GM21529 (cell line): ENCODE measurements around the gene PCP2.

Experiments
- ATAC-seq: cut with Tn5 transposase; IDR thresholded peaks from one replicate; pipeline ENCODE4 v1.9.1; 2021; ENCODE audit not compliant: unreplicated experiment

Gene PCP2

GRCh38 chr19:7619671-7620441, 13.7 kb downstream of the PCP2 start:
- no peak for ATAC-seq

DNA sequence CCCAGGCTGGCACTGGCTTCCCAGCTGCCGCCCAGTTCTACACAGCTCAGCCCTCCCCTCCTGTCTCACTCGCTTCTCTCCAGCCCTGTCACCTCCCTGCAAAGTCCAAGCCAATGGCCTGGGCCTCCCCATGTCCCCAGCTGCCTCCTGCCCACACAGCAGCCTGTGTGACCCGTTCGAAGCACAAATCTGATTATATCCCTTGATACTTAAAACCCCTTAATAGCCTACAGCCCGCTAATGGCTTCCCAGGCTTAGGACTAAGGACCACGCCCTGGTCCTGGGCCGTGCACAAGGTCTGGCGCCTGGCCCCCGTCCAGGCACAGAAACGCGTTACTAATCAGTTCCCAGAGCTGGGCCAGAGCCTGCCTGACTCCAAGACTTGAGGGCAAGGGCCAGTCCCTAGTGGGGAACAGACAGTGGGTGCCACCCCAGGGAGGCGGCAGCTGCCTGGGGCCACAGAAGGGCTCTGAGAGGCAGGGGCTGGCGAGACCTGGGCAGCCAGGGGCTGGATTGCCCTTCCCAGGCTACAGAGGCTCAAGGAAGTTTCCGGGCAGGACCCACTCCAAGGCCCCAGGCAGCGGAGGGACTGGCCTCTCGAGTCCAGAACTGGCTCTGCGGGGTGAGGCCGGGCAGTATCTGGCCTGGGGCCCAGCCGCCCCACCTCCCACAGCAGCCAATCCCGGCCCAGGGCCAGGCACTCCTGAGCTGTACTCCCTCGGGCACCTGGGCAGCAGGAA, 14.6 kb downstream of the PCP2 start:
- ATAC-seq: no peak

GRCh38 chr19:7618348-7618747, 15.2 kb downstream of the PCP2 start:
- ATAC-seq: no peak

DNA sequence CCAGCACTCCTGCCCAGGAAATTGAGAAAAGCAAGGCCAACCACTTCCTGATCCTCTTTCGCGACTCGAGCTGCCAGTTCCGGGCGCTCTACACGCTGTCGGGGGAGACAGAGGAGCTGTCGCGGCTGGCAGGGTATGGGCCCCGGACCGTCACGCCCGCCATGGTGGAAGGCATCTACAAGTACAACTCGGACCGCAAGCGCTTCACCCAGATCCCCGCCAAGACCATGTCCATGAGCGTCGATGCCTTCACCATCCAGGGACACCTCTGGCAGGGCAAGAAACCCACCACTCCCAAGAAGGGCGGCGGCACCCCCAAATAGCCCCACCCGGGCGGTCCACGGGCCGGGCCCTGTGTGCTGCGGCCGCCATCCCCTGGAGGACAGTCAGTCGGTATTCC, 15.8 kb downstream of the PCP2 start:
- ATAC-seq: no peak

DNA sequence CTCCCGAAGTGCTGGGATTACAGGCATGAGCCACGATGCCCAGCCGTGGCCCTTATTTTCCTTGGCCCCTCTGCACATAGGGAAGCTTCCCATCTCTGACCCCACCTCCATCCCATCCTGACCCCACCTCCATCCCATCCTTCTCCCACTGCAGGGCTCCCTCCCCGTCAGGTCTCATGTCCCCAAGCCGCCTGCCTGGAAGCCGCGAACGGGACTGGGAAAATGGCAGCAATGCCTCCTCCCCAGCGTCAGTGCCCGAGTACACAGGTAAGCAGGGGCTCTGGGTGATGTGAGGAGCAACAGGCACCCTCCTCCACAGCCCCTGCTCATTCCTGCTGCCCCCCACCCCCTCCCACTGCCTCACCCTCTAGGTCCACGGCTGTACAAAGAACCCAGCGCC, 16.3 kb downstream of the PCP2 start:
- ATAC-seq: no peak

- ATAC-seq: no peak
Observed at GRCh38 chr19:7614859-7615741, 18.4 kb downstream of the PCP2 start.

GRCh38 chr19:7612282-7613274, 20.9 kb downstream of the PCP2 start:
- no peak for ATAC-seq

DNA sequence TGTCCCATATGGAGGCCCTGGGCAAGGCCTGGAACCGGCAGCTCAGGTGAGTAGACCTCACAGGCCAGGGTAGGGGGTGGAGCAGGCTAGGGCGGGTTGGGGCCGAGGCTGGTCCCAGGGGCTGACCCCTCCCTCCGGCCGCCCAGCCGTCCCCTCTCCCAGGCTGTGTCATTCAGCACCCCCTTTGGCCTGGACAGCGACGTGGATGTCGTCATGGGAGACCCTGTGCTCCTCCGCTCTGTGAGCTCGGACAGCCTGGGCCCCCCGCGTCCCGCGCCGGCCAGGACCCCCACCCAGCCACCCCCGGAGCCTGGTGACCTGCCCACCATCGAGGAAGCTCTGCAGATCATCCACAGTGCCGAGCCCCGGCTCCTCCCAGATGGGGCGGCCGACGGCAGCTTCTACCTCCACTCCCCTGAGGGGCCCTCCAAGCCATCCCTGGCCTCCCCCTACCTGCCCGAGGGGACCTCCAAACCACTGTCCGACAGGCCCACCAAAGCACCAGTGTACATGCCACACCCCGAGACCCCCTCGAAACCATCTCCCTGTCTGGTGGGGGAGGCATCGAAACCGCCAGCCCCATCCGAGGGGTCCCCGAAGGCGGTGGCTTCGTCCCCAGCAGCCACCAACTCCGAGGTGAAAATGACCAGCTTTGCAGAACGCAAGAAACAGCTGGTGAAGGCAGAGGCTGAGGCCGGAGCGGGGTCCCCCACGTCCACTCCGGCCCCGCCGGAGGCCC, 21.8 kb downstream of the PCP2 start:
- ATAC-seq: no peak

DNA sequence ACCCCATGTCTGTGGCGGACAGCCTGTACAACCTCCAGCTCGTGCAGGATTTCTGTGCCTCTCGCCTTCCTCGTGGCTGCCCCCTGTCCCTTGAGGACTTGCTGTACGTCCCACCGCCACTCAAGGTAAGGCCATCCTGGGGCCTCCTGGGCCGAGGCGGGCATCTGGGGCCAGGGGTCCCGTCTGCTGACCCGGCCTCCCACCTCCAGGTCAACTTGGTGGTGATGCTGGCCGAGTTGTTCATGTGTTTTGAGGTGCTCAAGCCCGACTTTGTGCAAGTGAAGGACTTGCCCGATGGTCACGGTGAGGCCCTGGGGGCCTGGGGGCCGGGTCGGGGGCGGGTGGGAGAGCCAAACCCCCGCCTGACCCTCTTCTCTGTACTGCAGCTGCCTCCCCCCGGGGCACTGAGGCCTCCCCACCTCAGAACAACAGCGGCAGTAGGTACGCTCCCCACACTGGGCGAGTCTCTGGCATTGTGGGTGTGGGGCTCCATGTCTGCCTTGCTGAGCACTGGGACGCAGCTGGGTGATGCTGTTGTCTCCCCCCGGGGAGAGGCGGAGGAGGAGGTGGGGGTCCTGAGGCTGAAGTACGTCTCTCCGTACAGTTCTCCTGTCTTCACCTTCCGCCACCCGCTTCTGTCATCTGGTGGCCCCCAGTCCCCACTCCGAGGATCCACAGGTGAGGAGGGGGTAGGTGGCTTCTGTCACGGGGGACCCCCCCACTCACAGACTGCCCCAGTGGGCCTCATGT, 22.9 kb downstream of the PCP2 start:
- ATAC-seq: no peak

DNA sequence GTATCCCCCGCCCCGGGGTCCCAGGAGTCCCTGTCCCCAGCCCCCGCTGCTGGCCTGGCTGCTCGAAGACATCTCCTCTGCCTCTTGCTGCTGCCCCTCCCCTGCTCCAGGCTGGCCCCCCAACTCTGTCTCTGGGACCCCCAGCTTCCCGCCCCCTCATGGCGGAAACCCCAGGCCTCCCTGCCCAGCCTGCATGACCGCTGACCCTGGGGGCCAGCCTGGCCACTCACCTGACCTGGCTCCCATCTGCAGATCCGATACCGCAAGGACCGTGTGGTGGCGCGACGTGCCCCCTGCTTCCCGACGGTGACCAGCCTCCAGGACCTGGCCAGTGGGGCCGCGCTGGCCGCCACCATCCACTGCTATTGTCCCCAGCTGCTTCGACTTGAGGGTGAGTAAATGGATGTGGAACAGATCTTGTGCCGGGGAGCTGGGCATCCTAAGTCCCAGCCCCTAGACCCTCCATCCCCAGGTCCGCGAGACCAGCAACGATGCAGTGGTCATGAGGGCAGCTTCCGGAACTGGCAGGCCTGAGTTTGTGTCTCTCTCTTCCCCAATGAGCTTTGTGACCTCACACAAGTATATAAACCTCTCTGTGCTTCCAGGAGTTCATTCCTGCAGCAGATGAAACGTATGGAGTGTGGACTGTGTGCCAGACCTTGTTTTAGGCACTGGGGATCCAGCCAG, 25.5 kb downstream of the PCP2 start:
- no peak for ATAC-seq

DNA sequence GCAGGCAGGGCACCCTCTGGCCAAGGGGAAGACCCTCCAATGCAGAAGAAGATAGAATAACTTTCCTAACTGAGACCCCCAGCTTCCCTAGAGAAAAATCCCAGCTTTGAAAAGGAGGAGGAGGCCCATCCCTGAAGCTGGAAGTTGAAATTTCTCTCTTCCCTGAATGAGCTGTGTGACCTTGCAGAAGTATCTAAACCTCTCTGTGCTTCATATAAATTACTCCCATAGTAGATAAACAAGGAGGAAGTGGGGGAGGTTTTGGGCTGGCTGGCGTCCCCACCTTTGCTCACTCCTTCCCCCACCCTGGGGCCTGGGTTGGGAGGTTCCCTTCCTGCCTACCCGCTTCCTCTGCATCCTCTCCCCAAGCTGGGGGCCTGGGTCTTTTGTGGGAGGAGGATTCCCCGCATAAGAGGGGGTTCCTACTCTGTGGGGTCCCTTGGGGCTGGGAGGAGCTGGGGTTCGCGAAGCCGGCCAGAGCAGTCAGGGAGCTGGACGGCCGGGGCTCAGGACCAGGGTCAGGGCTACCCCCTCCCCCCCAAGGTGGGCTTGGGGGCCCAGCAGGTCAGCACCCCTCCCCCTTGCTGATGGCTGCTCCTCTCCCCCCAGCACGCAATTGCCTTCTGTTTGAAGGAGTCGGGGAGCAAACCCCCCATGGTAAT, 26.2 kb downstream of the PCP2 start:
- ATAC-seq: no peak

DNA sequence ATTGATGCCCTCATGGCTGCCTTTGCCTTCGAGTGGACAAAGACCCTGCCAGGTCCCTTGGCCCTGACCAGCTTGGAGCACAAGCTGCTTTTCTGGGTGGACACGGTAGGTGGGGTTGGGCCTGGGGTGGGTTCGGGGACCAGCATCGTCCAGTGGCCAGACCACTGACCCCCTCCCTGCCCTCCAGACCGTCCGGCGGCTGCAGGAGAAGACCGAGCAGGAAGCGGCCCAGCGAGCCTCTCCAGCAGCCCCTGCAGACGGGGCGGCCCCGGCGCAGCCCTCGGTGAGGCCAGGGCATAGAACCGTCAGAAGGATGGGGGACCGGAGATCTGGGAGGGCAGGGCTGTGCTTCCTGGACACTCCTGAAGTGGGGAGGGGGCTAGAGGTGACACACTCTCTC, 27.2 kb downstream of the PCP2 start:
- no peak for ATAC-seq

DNA sequence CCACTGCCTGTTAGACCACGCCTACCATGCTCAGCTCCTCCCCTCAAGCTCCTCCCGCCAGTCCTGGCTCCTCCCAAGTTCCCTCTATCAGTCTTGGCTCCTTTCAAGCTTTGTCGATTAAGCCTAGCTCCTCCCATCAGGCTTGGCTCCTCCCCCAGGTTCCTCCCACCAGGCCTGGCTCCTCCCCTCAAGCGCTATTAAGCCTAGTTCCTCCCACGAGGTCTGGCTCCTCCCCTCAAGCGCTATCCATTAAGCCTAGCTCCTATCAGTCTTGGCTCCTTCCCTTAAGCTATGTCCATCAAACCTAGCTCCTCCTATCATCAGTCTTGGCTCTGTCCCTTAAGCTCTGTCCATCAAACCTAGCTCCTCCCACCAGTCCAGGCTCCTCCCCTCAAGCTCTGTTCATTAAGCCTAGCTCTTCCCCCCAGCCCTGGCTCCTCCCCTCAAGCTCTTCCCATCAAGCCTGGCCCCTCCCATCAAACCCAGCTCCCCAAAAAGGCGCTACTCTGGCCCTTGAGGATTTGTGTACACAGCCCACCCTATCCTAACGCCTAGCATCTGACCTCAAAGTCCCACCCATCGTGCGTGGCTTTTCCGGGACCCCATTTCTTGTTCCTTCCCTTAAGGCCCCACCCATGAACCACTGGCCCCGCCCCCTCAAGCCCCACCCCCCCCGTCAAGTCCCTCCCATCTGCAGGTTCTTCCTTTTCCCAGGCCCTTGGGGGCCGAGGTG, 27.9 kb downstream of the PCP2 start:
- no peak for ATAC-seq

DNA sequence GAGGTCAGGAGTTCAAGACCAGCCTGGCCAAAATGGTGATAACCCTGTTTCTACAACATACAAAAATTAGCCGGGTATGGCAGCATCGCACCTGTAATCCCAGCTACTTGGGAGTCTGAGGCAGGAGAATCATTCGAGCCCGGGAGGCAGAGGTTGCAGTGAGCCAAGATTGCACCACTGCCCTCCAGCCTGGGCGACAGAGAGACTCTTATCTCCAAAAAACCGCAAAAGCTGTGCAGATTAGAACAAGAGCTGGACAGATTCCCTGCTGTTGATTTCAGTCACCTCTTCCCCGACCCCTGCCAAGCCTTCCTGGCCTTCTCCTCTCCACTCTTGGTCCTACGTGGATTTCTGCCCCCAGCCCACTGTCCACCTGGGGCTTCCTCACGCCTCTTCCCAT, 29.6 kb downstream of the PCP2 start:
- ATAC-seq: no peak

GRCh38 chr19:7602935-7603497, 30.5 kb downstream of the PCP2 start:
- ATAC-seq: no peak

- ATAC-seq: no peak
Observed at GRCh38 chr19:7602240-7602934, 31.1 kb downstream of the PCP2 start.
